GM12878 (cell line): ENCODE data around the gene ERVK3-1. TPM values are rescaled to one million over a fixed set of nuclear protein-coding genes. Genes with fewer than 3 reads are reported as not detected.

Experiments
- ATF3 ChIP-seq: IDR thresholded peaks from 2 replicates; pipeline ENCODE4 v1.6.1; 2011; ENCODE audit warnings: low read depth, mild to moderate bottlenecking, low read length, moderate library complexity, borderline replicate concordance; ENCODE audit errors: extremely low read depth
- BACH1 ChIP-seq: fragments of 450-650 bp; IDR thresholded peaks from 2 replicates; pipeline ENCODE4 v1.6.1; 2017; ENCODE audit warnings: mild to moderate bottlenecking, borderline replicate concordance
- BMI1 ChIP-seq: fragments of 450-650 bp; IDR thresholded peaks from 2 replicates; pipeline ENCODE4 v1.6.1; 2016; ENCODE audit warnings: mild to moderate bottlenecking, moderate library complexity, borderline replicate concordance
- CEBPB ChIP-seq, 2 experiments: fragments of 150-350 bp in 1 of 2; IDR thresholded peaks; 2 replicates each; pipeline ENCODE4 v1.6.1; 2012 to 2014; ENCODE audit warnings: low read depth in 2 of 2, low read length in 2 of 2, borderline replicate concordance in 1 of 2, inconsistent platforms in 1 of 2
- CHD1 ChIP-seq: IDR thresholded peaks from 2 replicates; pipeline ENCODE4 v1.6.1; 2012; ENCODE audit warnings: low read depth, low read length, improper control_type of control experiment
- EED ChIP-seq: sonication (generic); IDR thresholded peaks from 2 replicates; pipeline ENCODE4 v1.6.1; 2016; ENCODE audit warnings: antibody characterized with exemption, low read depth
- ETV6 ChIP-seq, 2 experiments: fragments of 450-650 bp in 1 of 2; IDR thresholded peaks in 1 of 2; conservative IDR thresholded peaks in 1 of 2; 2 replicates each; pipeline ENCODE4 v1.6.1; 2014; ENCODE audit warnings: antibody characterized with exemption in 1 of 2, borderline replicate concordance in 1 of 2, low read depth in 1 of 2, mild to moderate bottlenecking in 1 of 2, moderate library complexity in 1 of 2
- FOXK2 ChIP-seq: fragments of 450-650 bp; IDR thresholded peaks from 2 replicates; pipeline ENCODE4 v1.6.1; 2017; ENCODE audit warnings: mild to moderate bottlenecking, moderate library complexity
- HCFC1 ChIP-seq: fragments of 150-350 bp; IDR thresholded peaks from 2 replicates; pipeline ENCODE4 v1.6.1; 2014; ENCODE audit warnings: low read length
- JUND ChIP-seq: IDR thresholded peaks from 2 replicates; pipeline ENCODE4 v1.6.1; 2012; ENCODE audit warnings: low read depth, mild to moderate bottlenecking, low read length, improper control_type of control experiment, moderate library complexity
- LARP7 ChIP-seq: fragments of 450-650 bp; IDR thresholded peaks from 2 replicates; pipeline ENCODE4 v1.6.1; 2017; ENCODE audit warnings: mild to moderate bottlenecking
- NFIC ChIP-seq: IDR thresholded peaks from 2 replicates; pipeline ENCODE4 v1.6.1; 2012; ENCODE audit warnings: low read depth, mild to moderate bottlenecking, inconsistent platforms, low read length, moderate library complexity
- NFYA ChIP-seq: IDR thresholded peaks from 2 replicates; pipeline ENCODE4 v1.6.1; 2011; ENCODE audit warnings: low read depth, mild to moderate bottlenecking, low read length, improper control_type of control experiment, borderline replicate concordance
- PKNOX1 ChIP-seq: fragments of 450-650 bp; IDR thresholded peaks from 2 replicates; pipeline ENCODE4 v1.6.1; 2016; ENCODE audit warnings: mild to moderate bottlenecking
- POLR2A ChIP-seq: IDR thresholded peaks from 2 replicates; pipeline ENCODE4 v1.6.1; 2011; ENCODE audit warnings: low read depth, mild to moderate bottlenecking, low read length
- RB1 ChIP-seq: fragments of 450-650 bp; formaldehyde crosslinking; IDR thresholded peaks from 2 replicates; pipeline ENCODE4 v1.6.1; 2017; ENCODE audit warnings: mild to moderate bottlenecking, borderline replicate concordance
- SMC3 ChIP-seq: IDR thresholded peaks from 2 replicates; pipeline ENCODE4 v1.6.1; 2011; ENCODE audit warnings: low read length, improper control_type of control experiment, borderline replicate concordance
- ZNF217 ChIP-seq: fragments of 450-650 bp; IDR thresholded peaks from 2 replicates; pipeline ENCODE4 v1.6.1; 2017; ENCODE audit warnings: antibody characterized with exemption, mild to moderate bottlenecking
- polyA plus RNA-seq, 11 experiments: library from polyadenylated mRNA; depleted of rRNA in 4 of 11; unstranded in 6 of 11; stranded (reverse) in 5 of 11; fragments of >200 nt; fragmentation: Nextera tagmentation in 4 of 11; fragmentation: Illumina TruSeq in 1 of 11; extraction: Ambion mirVana in 4 of 11; extraction: Trizol in 1 of 11; gene quantifications; 1 replicate in 1 of 11; 2 replicates in 10 of 11; pipeline versions ENCODE4 v1.2.1 to v1.2.3, GENCODE V29; 2011 to 2016; ENCODE audit warnings: inconsistent platforms in 2 of 11, missing spikeins in 2 of 11, low read depth in 1 of 11
- total RNA-seq, 4 experiments: library from RNA; depleted of rRNA in 3 of 4; stranded (reverse); fragments of >200 nt in 3 of 4; fragmentation: Illumina TruSeq in 1 of 4; extraction: Trizol in 1 of 4; gene quantifications; 2 replicates each; pipeline versions ENCODE4 v1.2.1 to v1.2.3, GENCODE V29; 2013 to 2021
- TF ChIP-seq, protein P1 (sequence below): IDR thresholded peaks from 2 replicates; pipeline ENCODE4 v1.6.1; 2011; ENCODE audit warnings: mild to moderate bottlenecking, low read depth, low read length, moderate library complexity; ENCODE audit not compliant: insufficient replicate concordance
- TF ChIP-seq, protein P2 (sequence below): fragments of 450-650 bp; IDR thresholded peaks from 2 replicates; pipeline ENCODE4 v1.6.1; 2017; ENCODE audit warnings: mild to moderate bottlenecking, moderate library complexity
- TF ChIP-seq, protein P3 (sequence below): fragments of 450-650 bp; conservative IDR thresholded peaks from 2 replicates; pipeline ENCODE4 v1.6.1; 2017; ENCODE audit warnings: mild to moderate bottlenecking, moderate library complexity

Gene ERVK3-1
- total and polyA plus RNA-seq, 10 of the 15 experiments (the other 5 are each of a cell fraction or from before 2014, with no cell fraction given) = 59.3 to 172 (median 95.8) TPM

DNA sequence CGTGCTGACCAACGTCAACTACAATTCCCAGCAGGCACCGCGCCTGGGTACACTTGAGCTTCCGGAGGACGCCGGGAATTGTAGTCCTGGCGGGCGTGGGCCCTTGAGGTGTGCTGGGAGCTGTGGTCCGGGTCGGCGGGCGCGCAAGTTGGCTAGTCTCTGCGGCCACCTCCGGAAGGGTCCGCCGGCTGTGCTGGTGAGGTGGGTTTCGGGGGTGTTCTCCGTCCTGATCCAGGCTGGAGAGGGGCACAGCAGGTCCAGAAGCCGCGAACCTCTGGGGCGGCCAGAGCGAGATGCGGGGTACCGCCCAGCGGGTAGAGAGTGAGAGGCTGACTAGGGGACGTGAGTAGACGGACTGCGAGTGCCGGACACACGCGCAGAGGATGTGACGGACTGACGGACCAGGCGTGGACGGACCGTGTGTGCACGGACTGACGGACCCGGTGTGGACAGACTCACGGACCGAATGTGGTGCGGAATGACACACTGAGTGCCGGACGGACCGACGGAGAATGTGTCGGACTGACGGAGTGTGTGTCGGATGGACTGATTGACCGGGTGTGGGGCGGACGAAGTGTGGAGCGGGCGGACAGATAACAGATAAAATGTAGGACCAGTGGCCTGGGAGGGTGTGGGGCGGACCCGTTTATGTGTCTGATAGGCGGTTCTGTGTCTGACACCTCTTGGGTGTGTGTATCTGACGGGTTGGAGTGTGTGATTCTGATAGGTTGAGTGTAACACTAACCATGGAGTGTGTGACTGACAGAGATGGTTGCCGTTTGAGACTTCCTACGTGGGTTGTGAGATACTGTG lies 21.9 kb downstream of the ERVK3-1 start, which contains the start of gene ZSCAN22 (continued):
- no peak for TF ChIP-seq CEBPB (IDR thresholded peaks at IDR 0.05; ENCODE audit: borderline replicate concordance in 1 of 2, low read depth in 2 of 2, low read length in 2 of 2)
- TF ChIP-seq POLR2A = peak; percentile 88
- TF ChIP-seq NFYA = no peak
- TF ChIP-seq NFIC = no peak
- TF ChIP-seq, protein P1, sequence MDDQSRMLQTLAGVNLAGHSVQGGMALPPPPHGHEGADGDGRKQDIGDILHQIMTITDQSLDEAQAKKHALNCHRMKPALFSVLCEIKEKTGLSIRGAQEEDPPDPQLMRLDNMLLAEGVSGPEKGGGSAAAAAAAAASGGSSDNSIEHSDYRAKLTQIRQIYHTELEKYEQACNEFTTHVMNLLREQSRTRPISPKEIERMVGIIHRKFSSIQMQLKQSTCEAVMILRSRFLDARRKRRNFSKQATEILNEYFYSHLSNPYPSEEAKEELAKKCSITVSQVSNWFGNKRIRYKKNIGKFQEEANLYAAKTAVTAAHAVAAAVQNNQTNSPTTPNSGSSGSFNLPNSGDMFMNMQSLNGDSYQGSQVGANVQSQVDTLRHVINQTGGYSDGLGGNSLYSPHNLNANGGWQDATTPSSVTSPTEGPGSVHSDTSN = peak; percentile 44
- TF ChIP-seq ATF3 = peak; percentile 41; the same call in 1 of the 2 replicates
- no peak for TF ChIP-seq EED
- TF ChIP-seq FOXK2 = 0 out of 2 replicates have a peak, but pooled peaks have one; percentile 25
- TF ChIP-seq BACH1 = no peak; the same call in 1 of the 2 replicates
- TF ChIP-seq LARP7 = peak; percentile 99
- TF ChIP-seq, protein P2, sequence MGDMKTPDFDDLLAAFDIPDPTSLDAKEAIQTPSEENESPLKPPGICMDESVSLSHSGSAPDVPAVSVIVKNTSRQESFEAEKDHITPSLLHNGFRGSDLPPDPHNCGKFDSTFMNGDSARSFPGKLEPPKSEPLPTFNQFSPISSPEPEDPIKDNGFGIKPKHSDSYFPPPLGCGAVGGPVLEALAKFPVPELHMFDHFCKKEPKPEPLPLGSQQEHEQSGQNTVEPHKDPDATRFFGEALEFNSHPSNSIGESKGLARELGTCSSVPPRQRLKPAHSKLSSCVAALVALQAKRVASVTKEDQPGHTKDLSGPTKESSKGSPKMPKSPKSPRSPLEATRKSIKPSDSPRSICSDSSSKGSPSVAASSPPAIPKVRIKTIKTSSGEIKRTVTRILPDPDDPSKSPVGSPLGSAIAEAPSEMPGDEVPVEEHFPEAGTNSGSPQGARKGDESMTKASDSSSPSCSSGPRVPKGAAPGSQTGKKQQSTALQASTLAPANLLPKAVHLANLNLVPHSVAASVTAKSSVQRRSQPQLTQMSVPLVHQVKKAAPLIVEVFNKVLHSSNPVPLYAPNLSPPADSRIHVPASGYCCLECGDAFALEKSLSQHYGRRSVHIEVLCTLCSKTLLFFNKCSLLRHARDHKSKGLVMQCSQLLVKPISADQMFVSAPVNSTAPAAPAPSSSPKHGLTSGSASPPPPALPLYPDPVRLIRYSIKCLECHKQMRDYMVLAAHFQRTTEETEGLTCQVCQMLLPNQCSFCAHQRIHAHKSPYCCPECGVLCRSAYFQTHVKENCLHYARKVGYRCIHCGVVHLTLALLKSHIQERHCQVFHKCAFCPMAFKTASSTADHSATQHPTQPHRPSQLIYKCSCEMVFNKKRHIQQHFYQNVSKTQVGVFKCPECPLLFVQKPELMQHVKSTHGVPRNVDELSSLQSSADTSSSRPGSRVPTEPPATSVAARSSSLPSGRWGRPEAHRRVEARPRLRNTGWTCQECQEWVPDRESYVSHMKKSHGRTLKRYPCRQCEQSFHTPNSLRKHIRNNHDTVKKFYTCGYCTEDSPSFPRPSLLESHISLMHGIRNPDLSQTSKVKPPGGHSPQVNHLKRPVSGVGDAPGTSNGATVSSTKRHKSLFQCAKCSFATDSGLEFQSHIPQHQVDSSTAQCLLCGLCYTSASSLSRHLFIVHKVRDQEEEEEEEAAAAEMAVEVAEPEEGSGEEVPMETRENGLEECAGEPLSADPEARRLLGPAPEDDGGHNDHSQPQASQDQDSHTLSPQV = no peak
- TF ChIP-seq PKNOX1 = peak; percentile 95
- TF ChIP-seq SMC3 = no peak
- 0 out of 4 replicates have a peak, but pooled peaks of 1 of the 2 experiments have one; percentile 16 for TF ChIP-seq ETV6 (conservative IDR thresholded peaks at IDR 0.05 in 1 of 2, IDR thresholded peaks at IDR 0.05 in 1 of 2; ENCODE audit: borderline replicate concordance in 1 of 2, low read depth in 1 of 2)
- TF ChIP-seq BMI1 = no peak
- 0 out of 2 replicates have a peak, but pooled peaks have one; percentile 15 for TF ChIP-seq ZNF217
- TF ChIP-seq, protein P3, sequence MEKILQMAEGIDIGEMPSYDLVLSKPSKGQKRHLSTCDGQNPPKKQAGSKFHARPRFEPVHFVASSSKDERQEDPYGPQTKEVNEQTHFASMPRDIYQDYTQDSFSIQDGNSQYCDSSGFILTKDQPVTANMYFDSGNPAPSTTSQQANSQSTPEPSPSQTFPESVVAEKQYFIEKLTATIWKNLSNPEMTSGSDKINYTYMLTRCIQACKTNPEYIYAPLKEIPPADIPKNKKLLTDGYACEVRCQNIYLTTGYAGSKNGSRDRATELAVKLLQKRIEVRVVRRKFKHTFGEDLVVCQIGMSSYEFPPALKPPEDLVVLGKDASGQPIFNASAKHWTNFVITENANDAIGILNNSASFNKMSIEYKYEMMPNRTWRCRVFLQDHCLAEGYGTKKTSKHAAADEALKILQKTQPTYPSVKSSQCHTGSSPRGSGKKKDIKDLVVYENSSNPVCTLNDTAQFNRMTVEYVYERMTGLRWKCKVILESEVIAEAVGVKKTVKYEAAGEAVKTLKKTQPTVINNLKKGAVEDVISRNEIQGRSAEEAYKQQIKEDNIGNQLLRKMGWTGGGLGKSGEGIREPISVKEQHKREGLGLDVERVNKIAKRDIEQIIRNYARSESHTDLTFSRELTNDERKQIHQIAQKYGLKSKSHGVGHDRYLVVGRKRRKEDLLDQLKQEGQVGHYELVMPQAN = no peak; the same call in none of the 2 replicates
- peak; percentile 97 for TF ChIP-seq RB1
- TF ChIP-seq JUND = 0 out of 2 replicates have a peak, but pooled peaks have one; percentile 30
- peak; percentile 82; the same call in 1 of the 2 replicates for TF ChIP-seq CHD1
- peak; percentile 94 for TF ChIP-seq HCFC1
